ENCODE data around the gene NUCKS1. TPM values are rescaled to one million over a fixed set of nuclear protein-coding genes. Genes with fewer than 3 reads are reported as not detected.

The NUCKS1 gene
- total RNA-seq, 4 donors from 2014 or later: 48.7 to 73.0 (median 60.3) TPM

DNA sequence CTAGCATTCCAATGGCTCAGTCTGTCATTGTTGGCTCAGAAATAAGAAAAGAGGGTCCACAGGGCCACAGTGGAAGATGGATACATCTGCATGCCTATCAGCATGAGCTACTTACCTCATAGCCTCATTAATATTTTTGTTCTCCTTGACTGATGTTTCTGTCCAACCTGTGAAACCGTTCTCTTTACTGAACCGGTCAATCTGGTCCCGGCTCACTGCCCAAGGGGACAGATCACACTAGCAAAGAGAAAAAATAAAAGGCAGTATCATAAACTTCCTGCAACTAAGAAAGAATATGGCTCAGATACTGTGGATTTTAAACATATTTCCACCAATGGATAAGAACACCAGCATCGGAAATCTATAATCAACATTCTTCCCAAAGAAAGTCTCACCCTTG, 20.6 kb upstream of the NUCKS1 start:
- no peak for DNase-seq (ENCODE audit: low spot score in 2 of 2)
- Histone ChIP-seq H3K4me1 (peaks cover 12% of the 10 kb centered on the region), H3K27me3 (no peaks in the 10 kb centered on the region), H3K36me3 (peaks cover 7% of the 10 kb centered on the region), H3K27ac (no peak overlapping the region), H3K9me3 (no peaks in the 10 kb centered on the region), H3K4me3 (no peak overlapping the region)
- TF ChIP-seq POLR2AphosphoS5 (IDR thresholded peaks at IDR 0.05) (no peak), CTCF (IDR thresholded peaks at IDR 0.05) (no peak), EP300 (IDR thresholded peaks at IDR 0.05) (no peak)
- WGBS: 83% methylated on average over 4 of the region's 4 CpGs

DNA sequence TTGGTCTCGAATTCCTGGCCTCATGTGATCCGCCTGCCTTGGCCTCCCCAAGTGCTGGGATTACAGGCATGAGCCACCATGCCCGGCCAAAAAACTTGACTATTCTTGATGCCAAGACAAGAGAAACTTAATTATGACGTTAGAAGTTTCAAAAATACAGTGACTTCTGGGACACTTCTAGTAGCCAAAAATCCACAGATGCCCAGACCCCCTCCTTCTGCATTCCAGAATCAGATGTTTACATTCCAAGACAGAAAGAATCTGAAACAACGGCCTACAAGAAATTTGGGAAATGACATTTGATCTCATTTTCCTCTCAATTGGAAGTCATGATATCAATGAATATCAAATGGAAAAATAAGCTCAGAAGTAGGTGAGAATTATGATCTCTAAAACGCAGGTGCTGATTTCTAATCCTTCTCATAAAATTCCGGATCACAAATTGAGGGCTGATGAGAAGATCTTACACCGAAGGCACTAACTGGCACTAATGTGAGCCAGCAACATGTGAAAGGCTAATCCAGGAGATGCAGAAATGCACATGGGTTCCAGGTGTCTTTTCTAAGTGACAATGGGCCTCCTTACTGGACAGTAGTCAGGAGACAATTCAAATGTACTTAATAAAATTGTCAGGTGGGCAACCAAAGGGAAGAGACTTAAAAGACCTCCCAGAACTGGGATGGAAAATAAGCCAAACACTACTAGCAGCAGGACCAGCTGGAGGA, 19.8 kb upstream of the NUCKS1 start:
- no peak for TF ChIP-seq CTCF (IDR thresholded peaks at IDR 0.05)
- TF ChIP-seq POLR2A (IDR thresholded peaks at IDR 0.05): no peak
- TF ChIP-seq POLR2AphosphoS5 (IDR thresholded peaks at IDR 0.05): no peak
- TF ChIP-seq EP300 (IDR thresholded peaks at IDR 0.05): no peak
- H3K4me3 ChIP-seq: no peak overlapping the region
- no peaks in the 10 kb centered on the region for H3K9me3 ChIP-seq
- H3K4me1 ChIP-seq: peaks cover 9% of the 10 kb centered on the region
- no peaks in the 10 kb centered on the region for H3K27me3 ChIP-seq
- H3K27ac ChIP-seq: no peak overlapping the region
- H3K36me3 ChIP-seq: peaks cover 7% of the 10 kb centered on the region
- no peak for DNase-seq (ENCODE audit: low spot score in 2 of 2)
- WGBS: 76% methylated on average over 8 of the region's 8 CpGs

GRCh38 chr1:205767248-205767647, 17.3 kb upstream of the NUCKS1 start:
- Histone ChIP-seq H3K4me1 (no peaks in the 10 kb centered on the region), H3K9me3 (no peaks in the 10 kb centered on the region), H3K4me3 (no peak overlapping the region), H3K36me3 (peaks cover 7% of the 10 kb centered on the region), H3K27ac (no peak overlapping the region), H3K27me3 (no peaks in the 10 kb centered on the region)
- TF ChIP-seq CTCF (IDR thresholded peaks at IDR 0.05) (no peak), POLR2AphosphoS5 (IDR thresholded peaks at IDR 0.05) (no peak)
- 69% methylated on average over 3 of the region's 3 CpGs for WGBS
- DNase-seq (ENCODE audit: low spot score in 2 of 2): no peak

GRCh38 chr1:205766570-205766969, 16.6 kb upstream of the NUCKS1 start:
- no peaks in the 10 kb centered on the region for H3K4me1 ChIP-seq
- DNase-seq (ENCODE audit: low spot score in 2 of 2): no peak
- H3K27ac ChIP-seq: no peak overlapping the region
- no peak for TF ChIP-seq EP300 (IDR thresholded peaks at IDR 0.05)
- H3K9me3 ChIP-seq: no peaks in the 10 kb centered on the region
- 92% methylated on average over 3 of the region's 3 CpGs for WGBS
- H3K4me3 ChIP-seq: no peak overlapping the region
- peaks cover 7% of the 10 kb centered on the region for H3K36me3 ChIP-seq
- H3K27me3 ChIP-seq: no peaks in the 10 kb centered on the region

GRCh38 chr1:205766038-205766437, 16.1 kb upstream of the NUCKS1 start:
- DNase-seq (ENCODE audit: low spot score in 2 of 2): no peak
- Histone ChIP-seq H3K4me3 (no peak overlapping the region), H3K27ac (no peak overlapping the region), H3K27me3 (no peaks in the 10 kb centered on the region), H3K36me3 (peaks cover 7% of the 10 kb centered on the region), H3K9me3 (no peaks in the 10 kb centered on the region), H3K4me1 (no peaks in the 10 kb centered on the region)
- 71% methylated on average over 5 of the region's 5 CpGs for WGBS
- TF ChIP-seq EP300 (IDR thresholded peaks at IDR 0.05): no peak
- no peak for TF ChIP-seq POLR2AphosphoS5 (IDR thresholded peaks at IDR 0.05)

GRCh38 chr1:205764578-205764977, 14.6 kb upstream of the NUCKS1 start:
- Histone ChIP-seq H3K27ac (no peak overlapping the region), H3K27me3 (no peaks in the 10 kb centered on the region), H3K4me3 (no peak overlapping the region), H3K36me3 (no peaks in the 10 kb centered on the region), H3K9me3 (no peaks in the 10 kb centered on the region), H3K4me1 (no peaks in the 10 kb centered on the region)
- WGBS: 92% methylated on average over 2 of the region's 2 CpGs
- no peak for DNase-seq (ENCODE audit: low spot score in 2 of 2)
- TF ChIP-seq POLR2AphosphoS5 (IDR thresholded peaks at IDR 0.05) (no peak), POLR2A (IDR thresholded peaks at IDR 0.05) (no peak), CTCF (IDR thresholded peaks at IDR 0.05) (no peak), EP300 (IDR thresholded peaks at IDR 0.05) (no peak)
